Right kidney (tissue), 1 donor: ENCODE measurements around the gene CLIC3.

Source experiments
- DNase-seq: peaks from one replicate; pipeline ENCODE4 v3.0.0-alpha.2; 2016

CLIC3 gene

DNA sequence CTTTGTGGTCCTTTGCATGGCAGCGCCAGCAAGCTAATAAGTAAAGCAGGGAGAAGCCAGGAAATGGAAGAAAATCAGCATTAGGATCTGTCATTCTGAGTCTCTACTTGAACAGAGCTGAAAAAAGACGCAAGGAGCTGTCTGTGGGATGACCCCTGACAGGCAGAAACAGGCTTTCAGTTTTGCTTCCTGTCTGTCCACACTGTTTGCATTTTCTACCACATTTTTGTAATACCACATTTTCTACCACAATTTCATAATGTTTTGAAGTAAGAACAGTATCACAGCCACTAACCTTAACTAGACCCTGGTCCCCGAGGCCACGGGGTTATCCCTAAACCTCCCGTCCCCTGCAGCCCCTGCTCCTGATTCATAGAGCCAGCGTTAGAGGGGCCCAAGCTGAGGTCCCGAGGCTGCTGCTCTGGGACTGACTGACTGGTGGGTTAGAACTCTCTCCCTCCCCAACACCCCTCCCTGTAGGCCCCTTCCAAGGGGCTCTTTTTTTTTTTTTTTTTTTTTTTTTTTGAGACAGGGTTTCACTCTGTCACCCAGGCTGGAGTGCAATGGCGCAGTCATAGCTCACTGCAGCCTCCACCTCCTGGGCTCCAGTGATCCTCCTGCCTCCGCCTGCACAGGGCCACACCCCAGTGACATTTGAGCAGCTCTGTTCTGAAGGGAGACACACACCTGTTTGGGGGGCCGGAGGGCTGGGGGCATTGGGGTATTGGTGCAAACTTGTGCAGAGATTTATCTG lies 4.0 kb upstream of the CLIC3 start:
- no peak for DNase-seq

DNA sequence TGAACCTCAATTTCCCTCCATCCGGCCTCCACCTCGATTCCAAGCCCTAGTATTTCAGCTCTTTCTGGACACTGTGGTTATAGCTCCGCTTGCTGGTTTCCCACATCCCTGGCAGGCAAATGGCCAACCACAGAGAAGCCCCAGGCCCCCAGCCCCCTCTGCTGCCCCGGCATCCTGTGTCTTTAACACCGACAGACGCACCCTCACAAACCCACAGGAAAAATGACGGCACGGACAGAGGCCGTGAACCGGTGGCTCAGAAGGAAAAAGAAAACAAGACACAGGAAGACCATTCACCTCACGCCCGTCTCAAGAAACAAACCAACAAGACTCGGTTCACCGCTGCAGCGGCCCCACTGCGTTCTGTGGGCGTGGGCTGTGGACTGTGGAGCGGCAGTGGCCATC lies 1.5 kb upstream of the CLIC3 start:
- no peak for DNase-seq

DNA sequence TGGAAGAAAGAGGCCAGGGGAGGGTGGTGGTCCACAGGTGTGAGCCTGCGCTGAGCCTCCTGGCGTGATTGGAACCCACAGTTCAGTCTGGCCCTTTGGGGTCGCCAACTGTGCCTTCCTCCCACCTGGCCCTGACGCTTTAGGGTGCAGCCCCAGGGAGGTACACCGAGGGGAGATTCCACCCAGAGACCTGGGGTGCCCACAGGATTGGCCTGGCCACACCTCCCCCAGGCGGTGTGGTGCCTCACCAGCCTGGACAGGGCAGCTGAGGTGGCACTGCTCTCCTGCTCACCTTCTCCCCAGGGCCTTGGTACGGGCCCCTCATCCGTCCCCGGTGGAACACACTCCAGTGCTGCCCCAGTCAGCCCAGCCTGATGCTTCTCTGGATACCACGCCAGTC lies 1.0 kb upstream of the CLIC3 start:
- no peak for DNase-seq

DNA sequence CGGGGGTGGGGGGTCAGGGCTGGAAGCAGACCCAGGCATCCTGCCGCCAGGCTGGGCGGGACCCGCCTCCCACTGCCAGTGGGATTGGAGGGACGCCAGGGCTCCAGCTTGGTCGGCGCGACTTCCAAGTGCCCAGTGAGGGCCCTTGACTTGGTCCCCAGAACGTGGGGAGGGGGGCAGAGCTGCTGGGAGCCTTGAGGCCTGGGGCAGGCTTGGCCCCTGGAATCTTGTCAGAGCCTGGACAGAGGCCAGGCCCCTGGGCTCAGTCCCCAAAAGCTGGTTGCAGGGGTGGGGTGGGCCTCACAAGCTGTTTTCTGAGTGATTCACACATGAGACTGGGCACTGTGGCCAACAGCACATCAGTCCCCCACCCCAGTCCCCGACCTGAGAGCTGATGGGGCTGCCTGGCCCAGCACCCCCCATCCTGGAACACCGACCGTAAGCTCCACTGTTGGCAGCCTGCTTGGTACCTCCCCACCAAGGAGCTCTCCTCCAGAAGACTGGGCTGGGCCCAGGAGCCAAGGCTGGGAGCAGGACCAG lies 526 bp downstream of the CLIC3 start:
- no peak for DNase-seq

DNA sequence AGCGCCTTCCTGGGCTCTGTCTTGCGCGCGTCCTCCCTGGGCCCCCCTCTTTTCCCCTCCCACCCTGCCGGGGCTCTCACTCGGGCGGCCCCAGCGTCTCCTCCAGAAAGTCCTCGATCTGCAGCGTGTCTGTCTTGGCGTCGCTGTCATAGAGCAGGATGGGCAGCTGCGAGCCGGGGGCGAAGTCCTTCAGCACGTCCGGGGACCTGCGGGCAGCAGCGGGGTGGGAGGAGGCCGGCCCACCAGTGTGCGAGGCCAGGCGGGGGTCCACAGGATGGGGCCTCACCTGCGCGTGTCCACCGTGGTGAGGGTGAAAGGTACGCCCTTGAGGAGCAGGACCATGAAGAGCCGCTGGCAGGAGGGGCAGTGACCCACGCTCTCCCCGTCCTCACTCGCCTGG lies 1.0 kb downstream of the CLIC3 start:
- no peak for DNase-seq

DNA sequence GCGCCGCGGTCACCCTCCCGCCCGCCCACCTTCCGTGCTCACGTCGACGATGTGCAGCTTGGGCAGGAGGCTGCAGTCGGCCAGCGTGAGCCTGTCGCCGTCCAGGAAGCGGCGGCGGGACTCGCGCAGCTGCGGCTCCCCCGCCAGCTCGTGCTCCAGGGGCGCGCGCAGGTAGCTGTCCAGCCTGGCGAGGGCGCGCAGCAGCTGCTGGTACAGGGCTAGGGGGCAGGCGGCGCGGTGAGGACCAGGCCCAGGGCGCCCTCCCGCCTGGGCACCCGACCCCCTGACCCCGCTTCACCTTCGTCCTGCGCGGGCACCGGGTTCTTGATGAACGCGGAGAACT lies 1.5 kb downstream of the CLIC3 start:
- DNase-seq: no peak

DNA sequence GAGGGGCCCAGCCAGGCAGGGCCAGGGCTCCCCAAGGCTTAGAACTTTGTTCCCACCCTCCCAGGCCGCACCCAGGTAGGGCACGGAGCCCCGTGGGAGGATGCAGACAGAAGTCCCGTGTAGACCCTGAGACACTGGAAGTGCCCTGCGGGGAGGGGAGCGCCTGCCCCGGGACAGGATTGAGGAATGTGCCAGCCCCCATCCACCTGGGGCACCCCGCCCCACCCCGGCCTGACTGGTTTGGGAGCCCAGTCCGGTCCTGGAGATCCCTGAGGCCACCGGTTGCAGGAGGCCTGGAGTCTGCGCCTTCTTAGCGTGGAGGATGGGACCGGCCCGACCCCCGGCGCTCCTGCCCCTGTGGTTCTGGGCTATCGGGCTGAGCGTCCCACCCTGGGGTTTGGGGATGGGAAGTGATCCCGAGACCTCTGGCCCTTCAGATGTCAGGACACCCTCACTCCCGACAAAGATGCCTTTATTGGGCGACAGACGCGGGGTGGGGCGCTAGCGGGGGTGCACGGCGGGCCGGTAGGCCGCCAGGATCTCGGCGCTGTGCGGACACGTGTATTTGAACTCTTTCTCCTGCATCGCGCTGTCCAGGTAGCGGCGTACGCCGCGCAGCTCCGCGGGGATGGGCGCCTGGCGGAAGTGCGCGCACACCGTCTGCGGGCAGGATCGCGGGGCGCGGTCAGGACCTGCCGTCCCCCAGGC lies 2.0 kb downstream of the CLIC3 start:
- no peak for DNase-seq

DNA sequence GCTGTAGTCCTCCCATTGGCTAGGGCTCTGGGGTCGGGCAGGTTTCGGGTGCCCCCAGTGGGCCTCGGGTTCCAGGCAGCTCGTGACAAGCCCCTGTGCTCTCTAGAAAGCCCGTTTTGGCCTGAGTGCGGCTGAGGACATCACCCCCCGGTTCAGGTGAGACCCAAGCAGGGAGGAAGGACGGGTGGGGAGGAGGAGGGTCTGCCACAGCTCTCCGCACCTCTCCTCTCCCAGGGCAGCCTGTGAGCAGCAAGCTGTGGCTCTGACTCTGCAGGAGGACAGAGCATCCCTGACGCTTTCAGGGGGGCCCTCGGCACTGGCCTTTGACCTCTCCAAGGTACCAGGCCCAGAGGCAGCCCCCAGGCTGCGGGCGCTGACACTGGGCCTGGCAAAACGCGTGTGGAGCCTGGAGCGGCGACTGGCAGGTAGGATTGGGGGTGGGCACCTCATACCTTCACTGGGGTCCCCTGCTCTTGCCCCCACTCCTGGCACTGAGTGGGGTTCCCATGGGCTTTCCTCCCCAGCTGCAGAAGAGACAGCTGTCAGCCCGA lies 3.5 kb downstream of the CLIC3 start:
- no peak for DNase-seq

DNA sequence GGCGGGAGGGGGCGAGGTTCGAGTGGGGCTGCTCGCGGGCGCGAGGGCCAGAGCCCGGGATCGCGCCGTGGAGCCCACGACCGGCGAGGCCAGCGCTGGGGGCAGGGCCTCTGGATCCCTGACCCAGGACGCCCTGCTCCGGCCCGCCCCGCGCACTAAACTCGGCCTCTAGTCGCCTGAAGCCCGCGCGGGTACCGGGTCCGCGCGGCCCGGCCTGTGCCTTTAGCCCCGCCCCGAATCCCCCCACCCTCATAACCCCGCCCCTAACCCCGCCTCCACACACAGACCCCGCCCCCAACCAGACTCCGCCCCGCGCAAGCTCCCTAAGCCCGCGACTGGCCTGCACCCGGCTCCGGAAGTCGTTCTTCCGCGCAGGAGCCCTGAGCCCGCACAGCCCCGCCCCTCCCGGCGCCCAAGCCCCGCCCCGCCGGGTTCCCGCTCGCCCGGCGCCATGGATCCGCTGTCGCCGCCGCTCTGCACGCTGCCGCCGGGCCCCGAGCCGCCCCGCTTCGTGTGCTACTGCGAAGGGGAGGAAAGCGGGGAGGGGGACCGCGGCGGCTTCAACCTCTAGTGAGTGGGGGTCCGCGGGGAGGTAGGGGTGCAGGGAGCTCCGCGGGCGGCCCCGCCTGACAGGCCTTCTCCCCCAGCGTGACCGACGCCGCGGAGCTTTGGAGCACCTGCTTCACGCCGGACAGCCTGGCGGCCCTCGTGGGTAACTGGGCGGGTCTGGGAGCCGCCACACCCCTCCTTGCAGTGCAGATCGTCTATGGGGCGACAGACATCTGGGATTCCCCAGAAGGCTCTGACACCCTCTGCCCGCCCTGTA lies 4.2 kb downstream of the CLIC3 start, which contains the start of gene PAXX:
Gene PAXX (plus strand): TSS at position 430 of the 826 bp plus-strand sequence. CDS start 22 bp downstream, at position 452.
- peak; percentile 82 for DNase-seq

DNA sequence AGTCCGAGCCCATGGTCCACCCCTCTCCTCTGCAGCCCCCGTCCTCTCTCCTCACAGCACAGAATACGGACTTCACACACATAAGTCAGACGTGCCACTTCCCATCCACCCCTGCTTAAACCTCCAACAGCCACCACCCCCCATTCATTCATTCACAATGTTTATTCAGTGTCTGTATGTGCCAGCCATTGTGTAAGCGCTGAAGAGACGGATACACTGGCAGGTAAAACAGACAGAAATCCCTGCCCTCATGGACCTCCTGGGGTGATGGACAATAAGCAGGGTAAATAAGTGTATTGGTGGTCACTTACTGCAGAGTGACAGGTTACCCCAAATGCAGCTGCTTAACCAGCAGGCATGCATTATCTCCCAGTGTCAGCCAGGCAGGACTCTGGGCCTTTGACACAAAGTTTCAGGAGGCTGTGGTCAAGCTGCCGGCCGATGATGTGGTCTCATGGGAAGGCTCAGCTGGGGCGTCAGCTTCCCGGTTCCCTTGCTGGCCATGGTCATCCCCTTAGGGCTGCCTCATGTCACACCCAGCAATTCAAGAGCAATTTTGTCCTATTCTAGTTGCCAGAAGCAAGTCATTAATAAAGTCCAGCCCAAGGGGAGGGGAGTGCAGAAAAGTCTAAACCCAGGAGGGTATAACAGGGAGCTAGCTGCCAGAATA lies 6.0 kb downstream of the CLIC3 start:
- DNase-seq: no peak

DNA sequence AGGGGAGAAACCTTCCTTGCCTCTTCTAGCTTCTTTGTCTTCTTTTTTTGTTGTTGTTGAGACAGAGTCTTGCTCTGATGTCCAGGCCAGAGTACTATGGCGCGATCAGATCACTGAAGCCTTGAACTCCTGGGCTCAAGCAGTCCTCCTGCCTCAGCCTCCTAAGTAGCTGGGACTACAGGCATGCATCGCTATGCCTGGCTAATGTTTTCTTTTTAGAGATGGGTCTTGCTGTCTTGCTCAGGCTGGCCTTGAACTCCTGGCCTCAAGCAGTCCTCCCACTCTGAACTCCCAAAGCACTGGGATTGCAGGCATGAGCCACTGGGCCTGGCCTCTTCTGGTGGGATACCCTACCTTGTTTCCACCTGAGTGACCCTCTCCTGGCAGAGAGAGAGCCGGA lies 7.5 kb downstream of the CLIC3 start:
- DNase-seq: no peak

DNA sequence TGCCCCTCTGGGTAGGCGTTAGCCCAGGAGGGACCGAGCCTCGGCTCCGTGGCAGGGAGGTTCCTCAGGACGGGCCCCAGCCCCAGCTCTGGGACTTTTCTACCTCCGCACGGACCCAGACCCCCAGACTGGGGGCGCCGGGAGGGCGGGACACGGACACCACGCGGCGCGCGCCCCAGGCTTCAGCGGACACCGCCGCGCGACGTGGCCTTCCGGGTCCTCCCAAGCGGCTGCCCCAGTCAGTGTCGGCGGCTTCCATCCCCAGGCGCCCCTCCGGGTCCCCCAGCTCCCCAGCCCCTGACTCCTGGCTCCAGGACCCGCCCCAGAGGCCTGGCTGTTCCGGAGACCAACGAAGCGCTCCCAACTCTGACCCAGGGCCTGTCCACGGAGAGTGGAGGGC lies 10.5 kb downstream of the CLIC3 start:
- no peak for DNase-seq

DNA sequence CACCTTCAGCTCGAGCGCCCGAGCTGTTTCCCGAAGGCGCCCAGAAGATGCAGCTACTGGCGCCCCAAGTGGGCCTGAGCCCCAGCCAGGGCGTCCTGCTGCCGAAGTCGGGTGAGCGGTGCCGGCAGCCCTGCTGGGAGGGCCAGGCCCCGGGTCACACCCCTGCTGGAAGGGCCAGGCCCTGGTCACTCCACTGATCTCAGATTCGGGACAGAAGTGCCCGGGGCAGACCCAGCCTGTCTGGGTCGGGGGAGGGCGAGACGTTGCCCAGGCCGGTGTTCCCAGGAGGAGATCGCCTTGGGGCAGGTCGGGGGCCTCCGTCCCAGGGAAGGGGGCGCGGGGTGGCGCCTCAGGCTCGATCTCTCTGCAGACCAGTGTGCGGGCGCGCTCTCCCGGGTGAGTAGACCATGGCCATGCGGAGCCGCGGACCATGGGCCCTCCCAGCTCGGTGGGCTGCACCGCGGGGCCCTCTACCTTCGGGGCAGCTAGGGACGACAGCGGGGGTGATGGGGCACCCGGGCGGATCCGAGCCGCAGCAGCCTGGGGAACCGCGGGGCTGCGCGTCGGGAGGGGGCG lies 11.3 kb downstream of the CLIC3 start:
- no peak for DNase-seq

DNA sequence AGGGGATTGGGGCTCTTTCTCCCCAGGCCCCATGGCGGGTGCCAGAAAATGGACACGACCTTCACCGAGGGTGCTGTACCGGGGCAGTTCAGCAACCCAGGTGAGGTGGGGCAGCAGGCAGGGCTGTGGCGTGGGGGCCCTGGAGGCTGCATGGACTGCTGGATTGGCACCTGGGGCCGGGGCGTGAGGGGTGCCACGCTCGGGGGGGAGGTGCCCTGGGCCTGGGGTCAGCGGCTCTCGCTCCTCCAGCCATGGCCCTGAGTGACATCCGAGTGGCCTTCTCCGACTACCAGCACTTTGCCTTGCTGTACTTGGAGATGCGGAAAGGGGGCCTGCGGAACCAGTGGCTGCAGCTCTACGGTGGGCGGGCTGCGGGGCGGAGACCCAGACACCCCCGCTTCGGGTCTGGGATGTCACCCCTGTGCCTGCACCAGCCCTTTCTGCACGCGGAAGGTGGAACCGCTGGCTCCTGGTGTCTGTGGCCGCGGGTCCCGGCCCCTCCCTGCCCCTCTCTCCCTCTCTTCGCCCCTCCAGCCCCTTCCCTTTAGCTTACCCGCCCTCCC lies 11.8 kb downstream of the CLIC3 start:
- no peak for DNase-seq

DNA sequence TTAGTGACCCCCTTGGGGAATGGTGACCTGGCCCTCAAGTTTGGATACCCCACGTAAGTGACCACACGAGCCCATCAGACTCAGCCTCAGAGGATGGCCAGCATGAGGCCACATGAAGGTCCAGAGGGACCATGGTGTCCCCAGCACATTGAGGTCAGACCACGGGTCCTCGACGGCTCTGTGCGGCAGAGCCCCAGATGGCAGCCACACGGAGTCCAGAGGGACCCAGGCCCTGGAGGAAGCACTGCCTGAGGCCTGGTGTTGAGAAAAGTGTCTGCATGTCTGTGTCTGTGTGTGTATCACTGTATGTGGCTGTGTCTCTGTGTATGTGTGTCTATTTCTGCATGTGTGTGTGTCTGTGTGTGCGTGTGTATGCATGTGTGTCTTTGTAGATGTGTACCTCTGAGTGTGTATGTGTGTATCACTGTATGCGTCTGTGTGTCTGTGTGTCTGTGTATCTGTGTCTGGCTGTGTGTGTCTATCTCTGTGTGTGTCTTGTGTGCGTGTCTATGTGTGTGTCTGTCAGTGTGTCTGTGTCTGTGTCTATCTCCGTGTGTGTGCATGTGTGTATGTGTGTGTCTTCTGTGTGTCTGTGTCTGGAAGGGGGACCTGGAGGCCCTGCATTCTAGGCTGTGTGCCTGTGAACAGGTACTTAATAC lies 12.6 kb downstream of the CLIC3 start:
- no peak for DNase-seq

DNA sequence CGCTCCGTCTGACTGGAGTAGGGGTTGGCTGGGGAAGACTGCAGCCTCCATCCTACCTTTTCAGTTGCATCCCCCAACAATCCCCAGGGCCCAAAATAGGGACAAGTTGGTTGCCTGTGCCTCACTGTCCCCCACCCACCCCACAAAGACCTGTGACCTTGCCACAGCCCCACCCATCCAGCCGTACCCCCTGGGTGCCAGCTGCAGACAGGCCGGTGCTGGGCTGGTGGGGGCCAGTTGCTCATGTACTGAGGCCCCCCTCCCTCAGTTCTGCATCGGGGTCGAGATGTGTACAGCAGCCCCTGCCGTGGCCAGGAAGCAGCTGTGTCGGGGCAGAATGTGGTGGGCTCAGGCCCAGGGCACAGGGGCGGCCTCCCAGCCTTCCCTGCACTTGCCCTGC lies 13.2 kb downstream of the CLIC3 start:
- DNase-seq: no peak

DNA sequence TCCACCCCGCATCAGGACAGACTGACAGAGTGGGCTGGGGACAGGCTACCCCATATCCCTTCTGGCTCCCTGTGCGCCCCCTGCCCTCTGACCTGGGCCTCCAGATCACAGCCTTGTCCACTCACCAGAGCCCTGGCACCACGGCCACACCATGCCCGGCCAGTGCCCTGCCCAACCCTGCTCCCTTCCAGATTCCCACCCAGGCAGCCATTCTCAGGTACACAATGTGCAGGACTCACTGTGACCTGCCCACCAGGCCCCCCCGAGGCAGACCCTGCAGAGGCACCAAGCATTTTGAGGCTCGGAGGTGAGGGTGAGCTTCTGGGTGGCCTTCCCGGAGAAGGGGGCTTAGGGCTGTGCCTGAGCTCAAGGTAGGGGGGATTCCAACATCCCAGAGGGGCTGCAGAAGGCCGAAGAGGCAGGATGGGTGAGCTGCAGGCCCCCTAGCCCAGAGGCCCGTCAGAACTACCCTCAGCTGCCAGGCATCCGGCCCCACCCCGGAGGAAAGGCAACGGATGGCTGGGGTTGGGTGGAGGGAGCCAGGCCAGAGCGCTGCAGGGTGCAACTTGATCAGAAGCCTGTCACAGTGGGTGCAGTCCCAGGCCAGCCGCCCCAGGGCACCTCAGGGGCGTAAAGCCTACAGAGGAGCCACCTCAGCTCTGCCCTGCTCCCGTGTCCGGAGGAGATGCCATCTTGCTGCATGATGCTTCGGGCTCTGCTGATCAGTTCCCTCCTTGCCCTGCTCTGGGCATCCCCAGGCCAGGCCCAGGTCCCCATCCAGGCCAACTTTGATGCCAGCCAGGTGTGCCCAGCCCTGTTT lies 13.9 kb downstream of the CLIC3 start, which contains the start of gene LCNL1:
Gene LCNL1 (plus strand): TSS at position 762 of the 820 bp plus-strand sequence. CDS start 594 bp downstream, outside the sequence.
- no peak for DNase-seq

DNA sequence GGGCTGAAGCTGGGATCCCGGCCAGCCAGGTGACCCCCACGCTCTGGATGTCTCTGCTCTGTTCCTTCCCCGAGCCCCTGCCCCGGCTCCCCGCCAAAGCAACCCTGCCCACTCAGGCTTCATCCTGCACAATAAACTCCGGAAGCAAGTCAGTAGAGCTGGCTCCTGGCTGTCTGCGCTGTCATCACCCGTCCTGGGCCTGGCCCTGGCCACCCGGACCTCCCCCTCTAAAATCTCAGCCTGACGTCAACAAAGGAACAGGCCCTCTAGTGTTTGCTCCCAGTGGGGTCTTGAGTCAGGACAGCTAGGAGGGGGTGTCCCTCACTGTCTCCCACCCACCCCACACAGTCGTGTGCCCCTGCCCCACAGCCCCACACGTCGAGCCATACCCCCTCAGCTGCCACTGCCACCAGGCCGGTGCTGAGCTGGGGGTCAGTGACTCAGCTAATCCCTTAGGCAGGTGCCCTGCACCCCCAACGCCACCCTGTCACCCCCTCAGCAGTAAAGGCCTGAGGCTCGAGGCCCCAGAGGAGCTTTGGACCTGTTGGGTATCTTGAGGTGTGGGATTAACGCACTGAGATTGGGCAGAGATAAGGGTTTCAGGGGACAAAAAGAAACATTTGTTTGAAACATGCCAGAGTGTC lies 14.7 kb downstream of the CLIC3 start:
- DNase-seq: no peak
